OCI-LY7 (cell line): ENCODE data around the gene FNIP1.

Source experiments
- EZH2phosphoT487 ChIP-seq: fragments of 200-600 bp; sonication (generic); IDR thresholded peaks from 2 replicates; pipeline ENCODE4 v1.6.1; 2018; ENCODE audit warnings: low read depth, borderline replicate concordance, mild to moderate bottlenecking, mixed run types, antibody characterized with exemption, low read length, moderate library complexity, mixed read lengths
- TF ChIP-seq, protein P1 (sequence below): fragments of 200-600 bp; sonication (generic); conservative IDR thresholded peaks from 2 replicates; pipeline ENCODE4 v1.5.1; 2014; ENCODE audit warnings: mild to moderate bottlenecking, antibody characterized with exemption, low read length, moderate library complexity, mixed read lengths

DNA sequence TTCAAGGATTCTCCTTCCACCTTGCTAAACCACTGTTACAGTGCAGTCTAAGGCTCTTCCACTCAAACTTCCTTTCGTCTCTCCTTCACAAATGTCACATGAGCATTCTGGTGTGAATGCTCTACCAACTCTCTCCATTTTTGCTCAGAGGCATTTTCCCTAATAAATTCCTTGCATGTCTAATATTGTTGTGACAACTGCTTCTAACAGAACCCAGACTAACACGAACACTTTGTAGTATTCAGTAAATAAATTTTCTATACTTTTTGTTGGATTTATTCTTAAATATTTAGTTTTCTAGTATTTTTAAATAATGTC lies 185.8 kb downstream of the FNIP1 start:
- TF ChIP-seq, protein P1, sequence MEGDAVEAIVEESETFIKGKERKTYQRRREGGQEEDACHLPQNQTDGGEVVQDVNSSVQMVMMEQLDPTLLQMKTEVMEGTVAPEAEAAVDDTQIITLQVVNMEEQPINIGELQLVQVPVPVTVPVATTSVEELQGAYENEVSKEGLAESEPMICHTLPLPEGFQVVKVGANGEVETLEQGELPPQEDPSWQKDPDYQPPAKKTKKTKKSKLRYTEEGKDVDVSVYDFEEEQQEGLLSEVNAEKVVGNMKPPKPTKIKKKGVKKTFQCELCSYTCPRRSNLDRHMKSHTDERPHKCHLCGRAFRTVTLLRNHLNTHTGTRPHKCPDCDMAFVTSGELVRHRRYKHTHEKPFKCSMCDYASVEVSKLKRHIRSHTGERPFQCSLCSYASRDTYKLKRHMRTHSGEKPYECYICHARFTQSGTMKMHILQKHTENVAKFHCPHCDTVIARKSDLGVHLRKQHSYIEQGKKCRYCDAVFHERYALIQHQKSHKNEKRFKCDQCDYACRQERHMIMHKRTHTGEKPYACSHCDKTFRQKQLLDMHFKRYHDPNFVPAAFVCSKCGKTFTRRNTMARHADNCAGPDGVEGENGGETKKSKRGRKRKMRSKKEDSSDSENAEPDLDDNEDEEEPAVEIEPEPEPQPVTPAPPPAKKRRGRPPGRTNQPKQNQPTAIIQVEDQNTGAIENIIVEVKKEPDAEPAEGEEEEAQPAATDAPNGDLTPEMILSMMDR = no peak
- TF ChIP-seq EZH2phosphoT487 = no peak
